Cardiac septum (tissue), 1 donor: ENCODE results near the gene MFSD6. TPM values are rescaled to one million over a fixed set of nuclear protein-coding genes. Genes with fewer than 3 reads are reported as not detected.
"Not testable (repeated sequence)": the region's sequence is repeated elsewhere in the genome, so short reads cannot be mapped to it uniquely, and the experiment has no call there.

Experiments
- DNase-seq: peaks from one replicate; pipeline ENCODE4 v3.0.0-alpha.2; 2020; ENCODE audit warnings: low spot score
- intact Hi-C: fragments of 100-400 bp; cut with DNase I; formaldehyde crosslinking; loops from one replicate; pipeline ENCODE4 v1.14.0; 2022
- long read RNA-seq: library from polyadenylated mRNA; unstranded; transcript quantifications from one replicate; pipeline ENCODE4 v2.0.0, GENCODE V29; 2021
- total RNA-seq: library from RNA; stranded (reverse); fragmentation: NEBNext Ultra II Directional; extraction: Animal tissue kit (Norgen Biotek cat#: 25700); gene quantifications from one replicate; pipeline ENCODE4 v1.2.1, GENCODE V29; 2021
- donor health status: DM: no; HTN: no; CAD: no.

Gene MFSD6
- 14.4 TPM for total RNA-seq
- long read RNA-seq, full-length matches to known transcripts = 3 of 17 reads
- long read RNA-seq, partial matches to known transcripts = 2 of 17 reads
- long read RNA-seq, other reads (novel, unspliced or antisense) = 12 of 17 reads

DNA sequence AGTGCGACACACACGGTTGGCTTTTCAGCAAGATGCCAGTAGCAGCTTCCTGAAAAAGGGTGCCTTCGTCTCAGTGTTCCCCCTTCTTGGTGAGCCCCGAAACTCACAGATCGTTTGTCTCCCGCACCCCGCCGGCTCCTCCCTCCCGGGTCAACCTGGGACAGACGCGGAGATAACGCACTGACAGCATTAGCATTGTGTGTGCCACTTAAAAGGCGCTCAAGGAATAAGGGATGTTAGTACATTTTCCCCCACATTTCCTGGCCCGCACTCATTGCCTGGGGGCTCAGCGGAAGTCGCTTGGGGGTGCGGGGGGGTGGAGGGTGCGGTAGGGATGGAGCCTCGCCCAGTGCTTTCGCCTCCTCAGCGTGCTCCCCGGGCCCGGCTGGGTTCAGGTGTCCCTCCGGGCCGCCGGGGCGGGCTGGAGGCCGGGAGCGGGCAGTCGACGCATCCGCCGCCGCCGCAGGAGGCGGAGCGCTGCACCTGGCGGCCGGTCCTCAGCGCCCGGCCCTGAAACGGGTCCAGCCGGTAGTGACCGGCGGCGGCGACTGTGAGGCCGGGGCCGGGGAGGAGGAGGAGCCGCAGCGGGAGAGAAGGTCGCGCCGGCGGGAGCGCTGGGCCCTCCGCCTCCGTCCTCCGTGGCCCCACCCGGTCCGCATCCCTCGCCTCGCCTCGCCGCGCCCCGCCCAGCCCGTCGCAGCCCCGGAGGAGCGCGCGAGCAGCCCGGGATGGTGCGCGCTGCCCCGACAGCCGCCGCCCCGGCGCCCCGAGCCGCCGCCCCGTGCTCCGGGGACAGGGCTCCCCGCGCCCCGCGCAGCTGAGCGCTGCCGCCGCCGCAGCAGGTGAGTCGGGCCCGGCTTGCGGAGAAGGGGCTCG is at the start of gene MFSD6:
Gene MFSD6 (plus strand): TSS at position 694 of the 876 bp plus-strand sequence. CDS start 27,675 bp downstream, outside the sequence.
- intact Hi-C loops = loop anchor here (2.0 kb wide), 1 partner anchor 61 kb away; no protein-coding TSS in a partner anchor
- DNase-seq = peak; percentile 76

DNA sequence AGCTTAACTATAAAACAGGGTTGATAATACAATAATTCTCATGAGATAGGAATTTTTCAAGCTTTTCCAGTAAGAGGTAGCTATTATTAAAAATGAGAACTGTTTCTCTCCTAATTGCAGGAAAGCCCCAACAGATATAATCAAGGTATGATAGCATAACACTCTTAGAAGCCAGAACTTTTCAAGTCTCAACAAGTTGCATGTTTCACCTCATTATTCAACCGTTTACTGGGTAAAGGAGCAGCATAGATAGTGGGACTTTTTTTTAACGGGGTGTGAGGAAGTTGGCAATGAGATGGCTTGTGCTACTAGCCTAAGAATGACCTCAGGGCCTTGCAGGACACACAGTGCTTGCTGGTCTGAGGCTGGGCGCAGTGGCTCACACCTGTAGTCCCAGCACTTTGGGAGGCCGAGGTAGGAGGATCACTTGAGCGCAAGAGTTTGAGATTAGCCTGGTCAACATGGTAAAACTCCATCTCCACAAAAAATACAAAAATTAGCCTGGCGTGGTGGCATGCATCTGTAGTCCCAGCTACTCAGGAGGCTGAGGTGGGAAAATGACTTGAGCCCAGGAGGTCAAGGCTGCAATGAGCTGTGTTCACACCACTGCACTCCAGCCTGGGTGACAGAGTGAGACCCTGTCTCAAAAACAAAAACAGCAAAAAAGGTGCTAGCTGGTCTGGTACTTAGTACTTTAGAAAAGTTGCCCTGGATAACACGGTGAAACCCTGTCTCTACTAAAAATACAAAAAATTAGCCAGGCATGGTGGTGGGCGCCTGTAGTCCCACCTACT is 49.3 kb upstream of the MFSD6 start:
- DNase-seq, intact Hi-C loops: not testable (repeated sequence)

DNA sequence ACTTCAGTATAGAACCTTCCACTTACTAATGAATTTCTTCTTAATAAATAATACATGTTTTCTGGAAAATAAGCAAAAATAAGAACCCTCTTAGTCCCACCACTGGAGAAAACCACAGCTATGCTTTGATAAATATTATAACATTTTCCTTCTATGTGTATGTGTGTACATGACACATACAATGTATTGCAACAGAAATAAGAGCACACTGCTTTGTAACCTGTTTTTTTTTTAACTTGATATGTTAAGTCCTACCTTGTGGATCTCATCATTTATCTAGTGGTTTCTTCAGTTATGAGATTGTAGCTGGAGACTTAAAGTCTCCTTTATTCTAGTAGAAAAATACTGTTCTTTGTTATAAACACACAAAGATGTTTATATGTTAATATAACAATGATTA is 47.6 kb upstream of the MFSD6 start:
- no peak for DNase-seq
- intact Hi-C loops = no loop called here

DNA sequence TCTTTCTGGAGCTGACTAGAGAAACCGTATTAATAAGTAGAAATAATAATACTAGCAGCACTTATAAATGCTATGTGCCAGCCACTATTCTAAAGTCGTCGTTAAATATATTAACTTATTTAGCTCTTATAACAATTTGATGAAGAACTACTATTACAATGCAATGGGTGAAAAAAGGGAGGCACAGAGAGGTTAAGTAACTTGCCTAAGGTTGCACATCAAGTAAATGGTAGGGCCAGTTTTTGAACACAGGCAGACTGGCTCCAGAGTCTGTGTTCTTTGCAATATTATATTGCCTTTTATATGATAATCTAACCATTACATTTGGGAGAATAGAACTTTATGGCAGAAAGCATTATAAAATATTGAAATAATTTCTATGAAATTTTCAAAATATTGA is 47.2 kb upstream of the MFSD6 start:
- DNase-seq = no peak
- intact Hi-C loops = no loop called here

DNA sequence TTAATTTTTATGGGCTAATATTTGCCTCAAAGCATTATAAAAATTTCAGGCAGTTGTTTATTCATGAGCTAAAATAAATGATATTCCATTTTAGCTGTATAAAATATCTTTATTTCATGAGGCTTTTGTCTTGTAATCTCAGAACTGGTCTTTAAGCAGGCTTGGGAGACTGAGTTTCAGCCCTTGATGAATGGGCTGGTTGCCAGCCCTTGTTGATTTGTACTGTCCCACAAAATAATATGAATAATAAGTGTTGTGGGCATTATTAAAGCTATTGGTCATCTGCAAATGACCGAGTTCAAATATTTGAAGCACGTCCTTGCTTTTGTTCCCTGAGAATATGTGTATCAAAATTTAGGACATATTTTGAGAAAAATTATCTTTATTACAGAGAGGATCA is 46.6 kb upstream of the MFSD6 start:
- no peak for DNase-seq
- intact Hi-C loops = no loop called here

DNA sequence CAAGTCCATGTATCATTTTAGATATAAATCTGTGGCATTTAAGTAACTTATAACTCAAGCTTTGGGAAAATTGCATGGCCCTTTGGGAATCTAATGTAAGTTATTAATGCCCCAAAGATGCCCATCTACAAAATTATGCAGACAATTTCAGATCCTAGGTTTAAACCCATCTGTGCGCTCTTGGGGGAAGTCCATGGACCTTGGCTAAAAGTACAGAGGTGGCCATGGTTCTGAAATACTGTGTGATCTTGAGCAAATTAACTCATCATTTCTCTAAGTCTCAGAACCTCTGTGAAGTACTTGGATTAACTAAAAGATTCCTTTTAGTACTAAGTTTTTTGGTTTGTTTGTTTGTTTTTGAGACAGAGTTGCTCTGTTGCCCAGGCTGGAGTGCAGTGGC is 45.3 kb upstream of the MFSD6 start:
- no peak for DNase-seq
- intact Hi-C loops = no loop called here

DNA sequence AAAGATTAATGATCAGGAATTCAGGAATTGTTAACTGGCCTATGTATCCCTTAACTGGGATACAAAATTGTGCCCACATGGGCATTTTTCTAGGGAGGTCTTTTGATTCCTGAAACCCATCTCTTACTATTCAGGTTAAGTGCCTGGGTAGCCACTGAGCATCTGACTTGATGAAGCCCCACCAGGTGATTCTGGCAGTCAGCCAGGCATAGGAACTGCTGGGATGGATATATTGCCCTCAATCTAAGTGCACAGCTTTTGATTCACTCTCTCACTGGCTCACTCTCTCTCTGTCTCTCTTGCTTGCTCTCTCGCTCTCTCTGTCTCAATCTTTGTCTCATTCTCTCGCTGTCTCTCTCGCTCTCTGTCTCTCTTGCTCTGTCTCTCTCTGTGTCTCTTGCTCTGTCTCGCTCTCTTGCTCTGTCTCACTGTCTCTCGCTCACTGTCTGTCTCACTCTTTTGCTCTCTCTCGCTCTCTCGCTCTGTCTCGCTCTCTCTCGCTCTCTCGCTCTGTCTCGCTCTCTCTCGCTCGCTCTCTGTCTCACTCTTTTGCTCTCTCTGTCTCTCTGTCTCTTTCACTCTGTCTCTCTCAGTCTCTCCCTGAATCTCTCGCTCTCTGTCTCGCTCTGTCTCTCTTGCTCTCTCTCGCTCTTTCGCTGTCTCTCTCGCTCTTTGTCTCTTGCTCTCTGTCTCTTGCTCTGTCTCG is 42.5 kb upstream of the MFSD6 start:
- intact Hi-C loops = no loop called here
- DNase-seq = no peak

DNA sequence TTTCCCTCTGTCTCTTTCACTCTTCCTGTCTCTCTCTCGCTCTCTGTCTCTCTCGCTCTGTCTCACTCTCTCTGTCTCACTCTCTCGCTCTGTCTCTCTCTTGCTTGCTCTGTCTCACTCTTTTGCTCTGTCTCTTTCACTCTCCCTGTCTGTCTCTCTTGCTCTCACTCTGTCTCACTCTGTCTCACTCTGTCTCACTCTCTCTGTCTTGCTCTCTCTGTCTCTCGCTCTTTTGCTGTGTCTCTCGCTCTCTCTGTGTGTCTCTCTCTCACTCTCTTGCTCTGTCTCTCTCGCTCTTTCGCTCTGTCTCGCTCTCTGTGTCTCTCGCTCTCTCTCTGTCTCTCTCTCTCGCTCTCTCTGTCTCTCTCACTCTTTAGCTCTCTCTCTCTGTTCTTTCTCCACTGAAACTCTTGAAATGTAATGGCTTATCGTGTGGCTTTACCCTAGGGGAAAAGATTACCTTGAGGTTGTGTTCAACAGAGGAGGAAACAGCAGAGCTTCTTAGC is 41.9 kb upstream of the MFSD6 start:
- intact Hi-C loops = no loop called here
- DNase-seq = no peak

DNA sequence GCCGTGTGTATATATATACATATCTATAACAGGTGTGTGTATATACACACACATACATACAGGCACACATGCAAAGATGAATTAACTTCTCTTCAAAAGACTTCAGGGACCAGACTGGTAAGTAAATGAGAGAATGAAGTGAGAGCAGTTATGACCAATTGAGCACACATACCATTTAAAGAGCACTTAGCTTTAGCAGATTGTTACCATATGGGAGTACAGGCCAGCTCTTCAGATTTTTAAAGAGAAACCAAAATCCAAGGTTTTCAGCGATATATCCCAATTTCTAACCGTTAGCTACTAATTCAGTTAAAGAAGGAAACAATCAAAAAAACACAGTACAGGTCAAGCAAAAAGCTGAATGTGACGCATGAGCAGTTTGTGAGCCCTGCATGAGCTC is 41.1 kb upstream of the MFSD6 start:
- intact Hi-C loops = no loop called here
- no peak for DNase-seq

DNA sequence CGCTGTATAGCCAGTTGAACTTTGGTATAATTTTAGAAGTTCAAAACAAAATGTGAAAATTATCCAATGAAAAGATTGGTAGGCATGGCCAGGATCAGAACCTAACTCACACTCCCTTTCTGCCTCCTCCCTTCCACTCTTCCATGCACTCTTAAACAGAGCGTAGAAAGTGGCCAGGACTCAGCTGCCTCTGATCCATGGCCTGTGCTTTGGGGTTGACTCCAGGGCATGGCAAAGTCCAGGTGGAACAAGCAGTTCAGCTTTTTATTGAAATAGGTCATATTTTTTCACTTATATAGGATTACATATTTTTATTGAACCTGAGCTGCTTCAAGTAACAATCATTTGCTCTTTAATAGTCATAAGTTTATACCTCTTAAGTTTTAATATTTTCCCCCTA is 38.5 kb upstream of the MFSD6 start:
- no peak for DNase-seq
- intact Hi-C loops = loop anchor here (5.0 kb wide), 2 partner anchors 47 to 282 kb away; no protein-coding TSS in a partner anchor

DNA sequence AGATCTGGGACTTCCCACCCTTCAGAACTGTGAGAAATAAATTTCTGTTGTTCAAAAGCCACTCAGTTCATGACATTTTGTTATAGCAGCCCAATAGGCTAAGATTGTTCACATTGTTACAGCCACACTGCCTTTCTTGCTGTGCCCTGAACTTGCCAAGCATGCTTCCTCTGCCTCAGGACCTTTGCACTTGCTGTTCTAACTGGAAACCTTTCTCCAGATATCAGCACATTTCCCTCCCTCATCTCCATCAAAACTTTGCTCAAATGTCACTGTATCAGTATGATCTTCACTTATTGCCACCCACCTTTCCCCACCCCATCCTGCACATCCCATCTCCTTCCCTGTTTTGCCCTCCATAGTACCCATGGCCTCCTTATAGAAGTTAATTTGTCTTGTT is 32.1 kb upstream of the MFSD6 start:
- intact Hi-C loops = no loop called here

DNA sequence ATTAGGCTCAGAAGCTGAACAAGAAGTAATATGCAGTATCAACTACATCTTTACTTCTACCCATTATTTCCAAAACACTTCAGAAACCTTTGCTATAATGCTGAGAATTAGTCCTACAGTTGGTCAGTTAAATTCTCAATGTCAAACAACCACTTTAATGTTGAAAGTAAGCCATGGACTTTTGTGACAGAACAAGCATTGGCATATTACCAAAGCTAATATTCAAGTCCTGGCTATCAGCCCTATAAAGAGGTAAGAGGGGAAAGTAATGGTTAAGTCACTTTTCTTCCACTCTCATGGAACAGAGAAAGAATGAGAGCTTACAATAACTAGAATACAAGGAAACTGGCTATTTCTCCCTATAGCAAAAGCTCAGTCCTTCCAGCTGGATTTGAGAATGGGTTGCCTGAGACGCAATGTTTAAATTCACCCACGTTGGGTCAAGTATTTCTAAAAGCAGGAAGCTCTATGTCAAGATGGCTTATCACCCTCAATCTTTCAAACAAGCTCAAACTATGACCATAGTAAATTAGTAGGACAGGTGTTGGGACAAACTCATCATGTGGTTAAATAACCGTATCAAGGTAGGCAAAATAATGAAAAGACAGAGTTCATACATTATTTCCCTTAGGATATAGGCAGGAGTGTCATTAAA is 31.4 kb upstream of the MFSD6 start:
- intact Hi-C loops = no loop called here

More for the DNA sequence above, 32.1 kb upstream of the MFSD6 start:
- DNase-seq = no peak

DNA sequence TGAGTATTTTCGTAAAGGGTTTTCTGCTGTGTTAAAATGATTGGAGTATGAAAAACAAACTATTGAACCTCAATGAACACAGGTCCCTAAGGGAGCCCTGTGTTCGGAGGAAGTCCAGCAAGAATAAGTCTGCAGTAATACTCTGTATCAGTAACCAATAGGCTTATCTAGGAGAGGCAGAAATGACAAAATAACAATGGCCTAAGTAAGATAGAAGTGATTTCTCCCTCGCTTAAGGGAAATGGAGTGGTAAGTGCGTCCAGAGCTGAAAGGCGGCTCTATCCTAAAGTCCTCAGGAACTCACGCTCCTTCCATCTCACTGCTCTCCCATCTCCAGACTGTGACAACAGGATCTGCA is 29.3 kb upstream of the MFSD6 start:
- DNase-seq = no peak
- intact Hi-C loops = no loop called here

More for the DNA sequence above, 31.4 kb upstream of the MFSD6 start:
- DNase-seq = no peak

DNA sequence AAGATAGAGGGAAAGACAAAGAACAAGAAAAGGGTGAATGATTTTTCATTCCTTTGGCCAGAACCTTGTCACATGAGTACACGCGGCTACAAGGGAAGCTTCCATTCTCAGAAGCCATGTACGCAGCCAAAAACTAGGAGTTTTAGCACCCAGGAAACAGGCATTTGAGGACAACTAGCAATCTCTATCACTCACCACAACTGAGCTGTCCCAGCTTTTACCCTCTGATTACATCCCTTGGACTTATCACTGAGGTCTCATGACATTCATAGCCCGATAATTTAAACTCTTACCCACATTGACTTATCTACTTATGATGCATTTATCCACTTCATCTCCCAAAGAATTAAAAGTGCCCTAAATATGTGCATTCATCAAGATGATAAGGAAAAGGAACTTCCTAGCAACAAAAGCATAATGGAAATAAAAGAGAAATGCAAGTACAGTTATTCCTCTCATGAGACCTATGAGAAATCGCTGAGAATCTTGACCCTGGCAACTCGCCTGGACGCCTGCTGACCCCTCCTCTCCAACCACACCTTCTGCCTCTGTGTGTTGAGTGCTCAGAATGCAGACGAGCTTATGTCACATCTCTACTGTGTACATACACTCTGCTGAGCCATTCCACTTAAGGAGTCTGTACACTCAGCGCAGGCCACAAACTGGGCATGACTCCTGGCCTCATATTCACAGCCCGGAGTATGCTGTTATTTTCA is 28.7 kb upstream of the MFSD6 start:
- DNase-seq = no peak

DNA sequence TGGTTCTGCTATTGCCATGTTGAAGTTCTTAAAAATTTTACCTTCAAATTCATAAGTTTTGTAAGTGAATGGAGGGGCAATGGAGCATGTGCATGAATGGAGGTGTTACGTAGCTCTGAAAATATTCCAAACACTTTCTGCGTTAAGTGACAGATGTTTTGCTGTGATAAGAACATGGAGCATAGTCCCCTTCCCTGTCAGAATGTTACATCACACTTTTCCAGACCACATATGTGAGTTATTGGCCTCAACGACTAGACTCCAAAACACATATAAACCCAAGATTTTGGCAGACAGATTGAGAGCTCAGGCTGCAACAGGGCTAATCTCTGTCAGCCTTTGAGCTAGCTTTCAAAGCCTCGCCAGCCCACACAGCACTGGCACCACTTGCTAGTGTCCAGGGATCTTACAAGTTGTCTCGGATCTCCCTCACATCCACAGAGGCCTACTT is 27.2 kb upstream of the MFSD6 start:
- intact Hi-C loops = loop anchor here (10.0 kb wide), 1 partner anchor 404 kb away; no protein-coding TSS in a partner anchor
- DNase-seq = no peak

More for the DNA sequence above, 28.7 kb upstream of the MFSD6 start:
- intact Hi-C loops = no loop called here

DNA sequence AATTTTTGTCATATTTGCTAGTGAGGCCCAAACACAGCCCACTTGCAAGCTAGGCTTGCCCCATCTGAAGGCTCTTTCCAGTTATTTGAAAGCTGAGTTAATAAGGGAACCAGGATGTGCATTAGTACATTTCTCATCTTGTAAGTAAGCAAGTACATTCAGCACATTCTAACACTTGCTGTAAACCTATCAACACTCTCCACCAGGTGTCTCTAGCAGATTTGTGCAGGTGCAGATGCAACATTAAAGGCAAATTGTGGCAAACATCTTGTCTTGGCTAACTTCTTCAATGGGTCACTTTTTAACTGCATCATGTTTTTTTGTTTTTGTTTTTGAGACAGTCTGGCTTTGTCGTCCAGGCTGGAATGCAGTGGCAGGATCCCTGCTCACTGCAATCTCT is 25.3 kb upstream of the MFSD6 start:
- intact Hi-C loops = loop anchor here (2.0 to 10.0 kb wide), 2 partner anchors 128 to 402 kb away; no protein-coding TSS in a partner anchor

DNA sequence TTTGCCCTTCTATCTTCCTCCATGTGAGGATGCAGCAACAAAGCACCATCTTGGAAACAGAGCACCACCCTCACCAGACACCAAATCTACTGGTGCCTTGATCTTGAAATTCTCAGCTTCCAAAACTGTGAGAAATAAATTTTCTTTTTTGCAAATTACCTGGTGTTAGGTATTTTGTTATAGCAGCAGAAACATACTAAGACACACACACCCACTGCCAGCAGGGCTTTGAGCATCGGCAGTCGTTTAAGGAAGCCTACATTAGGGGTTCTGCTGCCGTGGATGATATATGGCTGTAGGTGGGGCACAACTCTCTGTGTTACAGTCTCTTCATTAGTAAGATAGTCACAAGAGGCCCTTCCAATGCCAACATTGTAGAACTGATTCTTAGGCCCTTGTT is 20.7 kb upstream of the MFSD6 start:
- intact Hi-C loops = loop anchor here (10.0 kb wide), 1 partner anchor 397 kb away; no protein-coding TSS in a partner anchor
- no peak for DNase-seq

More for the DNA sequence above, 25.3 kb upstream of the MFSD6 start:
- no peak for DNase-seq

DNA sequence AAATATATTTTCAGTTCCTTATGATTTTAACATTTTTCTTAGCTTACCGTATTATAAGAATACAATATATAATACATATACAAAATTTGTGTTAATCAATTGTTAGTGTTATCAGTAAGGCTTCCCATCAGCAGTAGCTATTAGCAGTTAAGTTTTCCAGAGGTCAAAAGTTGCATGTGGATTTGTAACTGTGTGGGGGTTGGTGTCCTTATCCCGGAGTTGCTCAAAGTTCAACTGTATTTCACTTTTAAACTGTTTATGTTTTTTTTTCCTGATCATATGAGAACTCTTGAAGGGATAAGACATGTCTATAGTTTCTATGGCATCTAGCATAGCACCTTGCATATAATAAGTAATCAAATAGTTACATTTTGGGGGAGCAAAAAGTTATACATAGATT is 11.9 kb upstream of the MFSD6 start:
- no peak for DNase-seq
- intact Hi-C loops = no loop called here
